ENCODE data around the gene FAM168A.

GRCh38 chr11:73387594-73388264 is 210.2 kb downstream of the FAM168A start:
- TF ChIP-seq CTCF (IDR thresholded peaks at IDR 0.05) = no peak
- TF ChIP-seq POLR2A (IDR thresholded peaks at IDR 0.05) = no peak

Measured in lower leg skin (tissue), 3 donors.